ENCODE data around the gene MOGAT3.

- TF ChIP-seq CTCF (conservative IDR thresholded peaks at IDR 0.05) = no peak
- no peak for TF ChIP-seq EZH2 (IDR thresholded peaks at IDR 0.05; ENCODE audit: low read depth)
These were observed 45.5 kb downstream of the MOGAT3 start for GRCh38 chr7:101155303-101155702.
